NCI-H2081 (cell line): ENCODE results near the gene CIDEA.

Experiments
- DNase-seq, 2 experiments: peaks; one replicate each; lab custom pipeline; 2025; lab: John Stamatoyannopoulos, UW

Gene CIDEA

GRCh38 chr18:12274793-12275192, 20.6 kb downstream of the CIDEA start:
- DNase-seq = no peak

- no peak for DNase-seq
Measured at GRCh38 chr18:12276736-12277554, 22.8 kb downstream of the CIDEA start.

- DNase-seq = no peak
Measured at GRCh38 chr18:12278215-12278671, 24.1 kb downstream of the CIDEA start.

- no peak for DNase-seq
Measured at GRCh38 chr18:12278741-12279682, 24.9 kb downstream of the CIDEA start.

- DNase-seq = no peak
Measured at GRCh38 chr18:12279781-12280531, 25.8 kb downstream of the CIDEA start.

GRCh38 chr18:12281861-12282260, 27.7 kb downstream of the CIDEA start:
- DNase-seq = no peak

- DNase-seq = no peak
Measured at GRCh38 chr18:12282442-12283039, 28.4 kb downstream of the CIDEA start.

GRCh38 chr18:12283256-12283655, 29.1 kb downstream of the CIDEA start:
- no peak for DNase-seq

GRCh38 chr18:12283666-12284065, 29.5 kb downstream of the CIDEA start:
- DNase-seq = no peak

GRCh38 chr18:12287131-12287681, 33.0 kb downstream of the CIDEA start:
- DNase-seq = no peak

GRCh38 chr18:12287684-12288402, 33.7 kb downstream of the CIDEA start:
- DNase-seq = no peak

- DNase-seq = no peak
Measured at GRCh38 chr18:12288403-12288755, 34.2 kb downstream of the CIDEA start.

- DNase-seq = no peak
Measured at GRCh38 chr18:12290086-12290485, 35.9 kb downstream of the CIDEA start.

GRCh38 chr18:12291161-12291560, 37.0 kb downstream of the CIDEA start:
- DNase-seq = no peak

GRCh38 chr18:12291690-12292089, 37.5 kb downstream of the CIDEA start:
- no peak for DNase-seq

GRCh38 chr18:12293831-12294230, 39.7 kb downstream of the CIDEA start:
- no peak for DNase-seq

- DNase-seq = no peak
Measured at GRCh38 chr18:12295389-12296086, 41.4 kb downstream of the CIDEA start.

GRCh38 chr18:12296087-12296403, 41.9 kb downstream of the CIDEA start:
- DNase-seq = no peak

- DNase-seq = no peak
Measured at GRCh38 chr18:12296457-12296856, 42.3 kb downstream of the CIDEA start.

GRCh38 chr18:12299862-12300261, 45.7 kb downstream of the CIDEA start:
- no peak for DNase-seq
